GM19438 (cell line): ENCODE data around the gene ARSA.

Experiments
- ATAC-seq: cut with Tn5 transposase; IDR thresholded peaks from one replicate; pipeline ENCODE4 v1.9.1; 2021; ENCODE audit warnings: low read depth; ENCODE audit not compliant: unreplicated experiment

ARSA gene

DNA sequence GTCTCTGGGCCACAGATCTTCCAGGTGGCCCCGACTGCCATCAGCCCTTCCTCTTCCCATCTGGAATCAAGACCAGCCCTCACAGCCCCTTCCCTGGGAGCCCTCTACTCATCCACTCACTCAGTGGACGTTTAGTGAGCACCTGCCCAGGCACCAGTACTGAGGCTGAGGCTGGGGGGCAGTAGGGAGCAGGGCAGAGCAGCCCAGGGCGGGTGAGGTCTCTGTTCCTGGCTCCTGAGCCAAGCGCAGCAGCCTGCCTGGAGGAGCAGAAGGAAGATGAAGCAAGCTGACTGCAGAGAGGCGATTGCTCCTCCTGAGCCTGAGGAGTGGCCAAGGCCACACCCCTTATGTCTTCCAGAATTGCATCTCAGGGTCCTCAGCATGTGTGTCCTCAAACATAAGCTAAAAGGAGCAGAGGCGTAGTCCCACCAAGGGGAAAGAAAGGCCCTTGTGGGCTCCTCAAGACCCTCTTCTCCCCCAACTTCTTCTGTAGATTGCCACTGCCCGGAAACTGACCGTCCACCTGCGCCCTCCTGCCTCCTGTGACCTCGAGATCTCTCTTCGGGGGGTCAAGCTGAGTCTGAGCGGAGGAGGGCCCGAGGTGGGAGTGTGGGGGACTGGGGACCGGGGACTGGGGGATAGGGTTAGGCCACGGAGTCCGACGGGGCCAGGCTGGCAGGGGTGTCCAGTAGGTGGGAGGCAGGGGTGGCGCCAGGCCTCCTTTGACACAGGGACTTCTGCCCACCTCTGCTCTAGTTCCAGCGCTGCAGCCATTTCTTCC lies 21.6 kb downstream of the ARSA start:
- no peak for ATAC-seq

DNA sequence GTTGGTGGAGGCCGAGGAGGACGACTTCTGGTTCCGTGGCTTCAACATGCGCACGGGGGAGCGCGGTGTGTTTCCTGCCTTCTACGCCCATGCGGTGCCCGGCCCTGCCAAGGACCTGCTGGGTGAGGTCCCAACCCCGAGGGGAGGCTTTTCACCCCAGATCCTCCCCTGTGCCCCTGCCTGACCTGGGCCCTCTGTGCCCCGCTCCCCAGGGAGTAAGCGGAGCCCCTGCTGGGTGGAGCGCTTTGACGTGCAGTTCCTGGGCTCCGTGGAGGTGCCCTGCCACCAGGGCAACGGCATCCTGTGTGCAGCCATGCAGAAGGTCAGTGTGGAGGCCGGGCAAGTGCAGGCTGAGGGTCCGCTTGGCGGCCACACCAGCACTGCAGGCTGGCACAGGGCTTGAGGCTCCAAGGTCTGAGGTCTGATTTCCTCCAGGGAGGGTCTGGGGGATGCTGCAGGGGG lies 22.3 kb downstream of the ARSA start:
- no peak for ATAC-seq

DNA sequence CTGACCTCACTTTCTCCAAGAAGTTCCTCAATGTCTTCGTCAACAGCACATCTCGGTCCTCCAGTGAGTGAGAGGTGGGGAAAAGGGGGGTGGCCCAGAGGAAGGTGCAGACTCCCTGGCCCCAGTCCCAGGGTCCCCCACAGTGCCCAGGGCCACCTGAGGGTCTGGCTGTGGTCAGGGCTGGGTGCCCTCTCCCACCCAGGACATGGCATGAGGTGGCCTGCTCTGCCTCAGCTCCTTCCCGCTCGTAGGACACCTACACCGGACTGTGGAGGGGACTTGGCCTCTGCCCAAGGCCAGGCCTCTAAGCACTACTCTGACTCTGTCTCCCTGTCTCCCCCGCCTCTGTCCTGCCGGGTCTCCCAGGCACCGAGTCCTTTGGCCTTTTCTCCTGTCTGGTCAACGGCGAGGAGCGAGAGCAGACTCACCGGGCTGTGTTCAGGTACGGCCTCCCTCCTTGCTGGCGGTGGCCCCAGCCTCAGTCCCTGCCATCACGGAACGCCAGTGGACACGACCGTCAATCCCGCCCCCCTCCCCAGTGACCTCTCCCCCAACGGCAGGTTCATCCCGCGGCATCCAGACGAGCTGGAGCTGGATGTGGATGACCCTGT lies 22.8 kb downstream of the ARSA start:
- ATAC-seq = no peak

DNA sequence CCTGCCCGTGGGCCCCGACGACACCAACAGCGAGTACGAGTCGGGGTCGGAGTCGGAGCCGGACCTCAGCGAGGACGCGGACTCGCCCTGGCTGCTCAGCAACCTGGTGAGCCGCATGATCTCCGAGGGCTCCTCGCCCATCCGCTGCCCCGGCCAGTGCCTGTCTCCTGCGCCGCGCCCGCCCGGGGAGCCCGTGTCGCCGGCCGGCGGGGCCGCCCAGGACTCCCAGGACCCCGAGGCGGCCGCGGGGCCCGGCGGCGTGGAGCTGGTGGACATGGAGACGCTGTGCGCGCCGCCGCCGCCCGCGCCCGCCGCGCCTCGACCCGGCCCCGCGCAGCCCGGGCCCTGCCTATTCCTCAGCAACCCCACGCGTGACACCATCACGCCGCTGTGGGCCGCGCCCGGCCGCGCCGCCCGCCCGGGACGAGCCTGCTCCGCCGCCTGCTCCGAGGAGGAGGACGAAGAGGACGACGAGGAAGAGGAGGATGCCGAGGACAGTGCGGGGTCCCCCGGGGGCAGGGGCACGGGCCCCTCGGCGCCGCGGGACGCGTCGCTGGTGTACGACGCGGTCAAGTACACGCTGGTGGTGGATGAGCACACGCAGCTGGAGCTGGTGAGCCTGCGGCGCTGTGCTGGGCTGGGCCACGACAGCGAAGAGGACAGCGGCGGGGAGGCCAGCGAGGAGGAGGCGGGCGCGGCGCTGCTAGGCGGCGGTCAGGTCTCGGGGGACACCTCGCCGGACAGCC lies 23.5 kb downstream of the ARSA start:
- no peak for ATAC-seq

DNA sequence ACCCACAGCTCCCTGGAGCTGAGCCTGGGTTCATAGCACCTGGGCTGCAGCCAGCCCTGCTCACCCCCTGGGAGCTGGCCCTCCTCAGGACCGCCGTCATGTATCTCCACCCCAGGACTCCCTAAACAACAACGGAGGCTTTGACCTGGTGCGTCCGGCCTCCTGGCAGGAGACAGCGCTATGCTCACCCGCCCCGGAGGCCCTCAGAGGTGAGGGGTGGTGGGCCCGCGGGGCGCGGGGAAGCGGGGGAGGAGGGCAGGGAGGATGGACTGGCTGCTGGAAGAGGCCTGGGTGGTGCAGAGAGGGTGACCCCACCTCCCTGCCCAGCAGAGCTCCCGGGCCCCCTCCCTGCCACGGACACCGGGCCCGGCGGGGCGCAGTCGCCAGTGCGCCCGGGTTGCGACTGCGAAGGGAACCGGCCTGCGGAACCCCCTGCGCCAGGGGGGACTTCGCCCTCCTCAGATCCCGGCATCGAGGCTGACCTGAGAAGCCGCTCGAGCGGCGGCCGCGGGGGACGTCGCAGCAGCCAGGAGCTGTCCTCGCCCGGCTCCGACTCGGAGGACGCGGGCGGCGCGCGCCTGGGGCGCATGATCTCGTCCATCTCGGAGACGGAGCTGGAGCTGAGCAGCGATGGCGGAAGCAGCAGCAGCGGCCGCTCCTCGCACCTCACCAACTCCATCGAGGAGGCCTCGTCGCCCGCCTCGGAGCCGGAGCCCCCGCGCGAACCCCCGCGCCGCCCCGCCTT lies 24.3 kb downstream of the ARSA start:
- ATAC-seq = no peak

DNA sequence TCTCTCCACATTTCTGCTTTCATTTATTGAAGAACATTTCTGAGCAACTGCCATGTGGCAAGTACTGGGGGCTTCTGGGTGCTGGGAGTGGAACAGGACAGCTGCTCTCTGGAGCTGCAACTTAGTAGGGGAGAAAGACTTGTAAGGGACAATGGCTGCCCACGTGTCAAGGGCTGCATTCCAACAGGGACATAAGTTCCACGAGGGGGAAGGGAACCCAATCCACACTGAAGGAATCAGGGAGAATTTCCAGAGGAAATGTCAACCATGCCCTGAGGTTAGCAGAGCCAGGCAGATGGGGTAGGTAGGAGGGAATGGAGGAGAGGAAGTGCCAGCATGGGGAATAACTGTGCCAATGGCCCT lies 25.6 kb downstream of the ARSA start:
- ATAC-seq = no peak

DNA sequence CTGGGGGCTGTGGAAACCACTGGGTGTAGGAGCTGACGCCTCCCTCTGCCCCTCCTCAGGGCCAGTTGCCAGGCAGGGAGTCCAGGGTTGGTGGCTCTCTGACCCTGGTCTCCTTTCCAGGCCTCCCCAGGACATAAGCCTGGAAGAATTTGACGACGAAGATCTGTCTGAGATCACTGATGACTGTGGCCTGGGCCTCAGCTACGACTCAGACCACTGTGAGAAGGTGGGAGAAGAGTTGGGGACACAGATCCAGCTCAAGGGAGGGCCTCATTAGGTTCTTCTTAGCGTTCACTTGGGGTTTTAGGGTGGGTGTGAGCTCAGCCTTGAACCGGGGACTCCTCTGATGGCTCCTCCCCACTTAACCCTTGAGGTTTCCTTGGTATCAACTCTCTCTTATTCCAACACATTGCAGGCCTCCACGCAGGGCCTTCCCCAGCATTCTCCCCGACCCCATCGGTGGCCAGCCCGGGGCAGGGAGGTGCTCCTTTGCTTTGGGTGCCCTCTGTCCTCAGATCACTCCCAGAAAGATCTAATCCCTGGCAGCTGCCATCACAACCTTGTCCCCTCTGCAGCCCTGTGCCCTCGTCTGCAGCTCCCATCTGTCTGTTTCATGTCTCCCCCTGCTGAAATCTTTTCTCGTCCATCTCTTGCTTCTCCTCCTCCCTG lies 26.1 kb downstream of the ARSA start:
- ATAC-seq = no peak

DNA sequence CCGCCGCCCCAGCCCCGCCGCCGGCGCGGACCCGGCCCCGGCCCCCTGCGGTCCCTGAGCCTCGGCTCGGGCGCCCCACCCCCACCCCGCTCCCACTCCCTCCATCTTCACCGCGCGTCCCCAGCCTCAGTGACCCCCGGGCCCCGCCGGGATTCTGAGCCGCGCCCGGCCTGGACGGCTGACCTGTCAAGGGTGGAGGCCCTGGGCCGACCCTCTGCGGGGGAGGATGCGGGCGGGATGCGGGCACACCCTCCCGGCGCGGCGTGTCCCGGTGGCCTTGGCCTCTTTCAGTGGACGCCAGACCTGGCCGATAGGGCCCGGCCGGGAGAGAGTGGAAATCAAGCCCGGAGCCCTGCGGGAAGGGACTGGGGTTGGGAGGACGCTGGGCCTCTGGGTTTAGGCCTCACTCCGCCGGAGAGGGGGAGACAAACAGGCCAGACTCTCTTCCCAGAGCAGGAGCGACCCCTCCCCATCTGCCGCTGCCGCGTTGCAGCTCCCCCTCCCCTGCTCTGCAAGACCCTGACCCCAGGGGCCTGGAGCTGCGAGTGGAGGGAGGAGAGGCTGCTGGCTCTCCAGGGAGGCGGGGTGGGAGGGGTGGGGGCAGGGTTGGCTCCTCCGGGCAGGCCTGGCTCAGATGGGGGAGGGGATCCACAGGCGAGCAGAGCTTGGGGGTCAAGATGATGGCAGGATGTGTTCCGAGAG lies 26.8 kb downstream of the ARSA start:
- ATAC-seq = no peak

DNA sequence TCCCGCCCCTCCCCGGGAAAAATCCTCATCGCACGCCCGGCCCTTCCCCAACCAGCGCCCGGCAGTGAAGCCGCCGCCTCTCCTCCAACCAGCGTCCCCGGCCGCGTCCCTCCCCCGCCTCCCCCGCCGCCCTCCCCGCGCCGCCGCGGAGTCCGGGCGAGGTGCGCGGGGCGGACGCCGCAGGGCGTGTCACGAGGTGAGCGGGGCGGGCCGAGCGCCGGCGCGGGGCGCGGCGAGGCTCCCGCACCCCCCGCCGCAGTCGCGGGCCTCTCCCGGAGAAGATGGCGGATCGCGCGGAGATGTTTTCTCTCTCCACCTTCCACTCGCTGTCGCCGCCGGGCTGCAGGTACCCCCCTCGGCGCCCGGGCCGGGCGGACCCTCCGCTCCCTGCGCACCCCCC lies 27.4 kb downstream of the ARSA start, which contains the start of gene MAPK8IP2:
Gene MAPK8IP2, plus strand, starts transcription at position 256 of the 400 bp plus-strand sequence. Its CDS starts 26 bp downstream, at position 282.
- ATAC-seq = no peak

DNA sequence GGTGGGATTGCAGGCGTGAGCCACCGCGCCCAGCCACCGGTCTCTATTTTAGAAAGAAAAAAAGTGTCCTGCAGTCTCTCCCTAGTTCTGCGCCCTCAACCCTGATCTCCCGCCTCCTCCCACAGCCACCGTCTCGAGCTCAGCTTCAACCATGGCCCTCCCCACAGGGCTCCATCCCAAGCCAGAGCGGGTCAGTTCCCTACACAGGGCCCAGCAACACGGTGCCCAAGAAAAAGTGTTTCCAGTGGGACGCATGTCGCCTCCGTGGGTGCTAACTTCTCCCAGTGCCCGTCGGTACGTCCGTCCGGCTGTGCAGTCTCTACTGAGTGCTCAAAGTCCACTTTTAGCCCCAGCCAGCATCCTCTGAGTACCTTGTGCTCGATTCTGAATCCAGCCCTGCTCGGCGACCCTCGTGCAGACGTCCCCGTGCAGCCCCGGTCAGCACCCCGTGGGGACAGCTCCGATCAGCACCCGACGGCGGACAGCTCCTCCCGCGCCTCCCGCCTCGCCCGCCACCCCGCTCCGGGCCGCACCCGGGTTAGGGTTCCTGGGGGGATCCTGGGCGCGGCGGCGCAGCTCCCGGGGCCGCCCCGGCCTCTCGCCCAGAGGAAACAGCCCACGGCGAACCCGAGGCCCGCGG lies 28.0 kb downstream of the ARSA start:
- no peak for ATAC-seq

DNA sequence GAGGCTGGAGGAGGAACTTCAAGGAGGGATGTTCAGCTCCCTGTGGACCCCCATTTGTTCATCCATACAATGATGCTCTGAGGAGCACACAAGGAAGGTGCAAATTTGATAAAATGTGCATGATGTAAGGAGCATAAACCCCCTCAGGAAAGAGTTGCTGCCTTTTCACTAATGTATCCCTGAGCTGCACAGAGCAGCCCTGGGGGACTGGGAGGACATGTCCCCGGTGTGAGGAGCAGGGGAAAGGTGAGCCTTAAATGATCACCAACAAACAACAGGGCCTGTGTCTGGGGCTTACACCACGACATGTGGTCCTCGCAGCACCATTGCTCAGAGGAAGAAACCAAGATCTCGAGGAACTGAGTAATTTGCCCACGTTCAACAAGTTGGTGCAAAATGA lies 30.9 kb downstream of the ARSA start:
- ATAC-seq = no peak

DNA sequence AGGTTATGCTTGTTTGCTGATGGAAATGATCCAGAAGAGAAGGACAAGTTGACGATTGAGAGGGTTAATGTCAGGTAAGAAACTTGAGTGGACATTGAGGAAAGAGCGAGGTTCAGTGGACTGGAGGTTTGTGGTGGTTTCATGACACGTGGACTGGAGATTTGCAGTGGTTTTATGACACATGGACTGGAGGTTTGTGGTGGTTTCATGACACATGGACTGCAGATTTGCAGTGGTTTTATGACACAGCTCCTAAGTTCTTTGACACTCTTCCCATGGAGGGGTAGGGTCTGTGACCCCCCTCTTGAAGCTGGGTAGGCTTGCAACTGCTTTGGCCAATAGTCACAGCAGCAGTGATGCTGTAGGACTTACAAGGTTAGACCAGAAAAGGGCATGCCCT lies 32.8 kb downstream of the ARSA start:
- ATAC-seq = no peak

DNA sequence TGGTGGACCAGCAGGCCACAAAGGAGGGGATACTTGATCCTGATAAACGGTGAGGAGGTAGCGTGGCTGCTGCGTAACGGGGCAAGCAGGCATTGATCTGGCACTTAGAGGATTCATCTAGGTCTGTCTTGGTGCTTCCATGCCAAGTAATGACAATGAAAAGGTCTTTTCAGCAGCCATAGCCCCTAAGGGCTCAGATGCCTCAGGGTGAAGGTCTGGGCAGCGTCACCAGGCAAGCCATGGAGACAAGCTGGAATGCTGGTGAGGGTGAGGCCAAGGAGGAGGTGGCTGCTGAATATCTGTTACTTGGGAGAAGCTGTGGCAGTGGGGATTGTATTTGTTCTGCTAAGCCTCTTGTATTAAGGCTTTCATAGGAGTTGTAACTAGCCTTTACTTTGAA lies 40.5 kb downstream of the ARSA start:
- no peak for ATAC-seq

DNA sequence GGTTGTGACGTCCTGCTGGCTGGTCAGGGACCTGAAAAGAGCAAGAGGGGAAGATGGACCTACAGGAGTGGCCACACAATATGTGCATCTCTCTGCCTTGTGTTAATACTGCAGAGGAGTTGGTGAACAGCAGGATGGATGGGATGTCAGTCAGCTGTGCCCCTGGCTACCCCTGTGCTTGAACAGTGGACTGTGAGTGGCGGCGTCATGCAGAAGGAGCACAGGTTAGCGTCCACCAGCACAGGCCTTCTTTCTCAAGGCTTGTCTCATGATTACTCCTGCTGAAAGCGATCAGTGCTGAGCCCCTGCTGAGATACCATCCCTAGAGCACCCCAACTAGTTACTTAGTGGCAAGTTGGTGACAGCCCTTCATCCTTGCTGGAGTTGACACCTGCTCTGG lies 41.5 kb downstream of the ARSA start:
- no peak for ATAC-seq

DNA sequence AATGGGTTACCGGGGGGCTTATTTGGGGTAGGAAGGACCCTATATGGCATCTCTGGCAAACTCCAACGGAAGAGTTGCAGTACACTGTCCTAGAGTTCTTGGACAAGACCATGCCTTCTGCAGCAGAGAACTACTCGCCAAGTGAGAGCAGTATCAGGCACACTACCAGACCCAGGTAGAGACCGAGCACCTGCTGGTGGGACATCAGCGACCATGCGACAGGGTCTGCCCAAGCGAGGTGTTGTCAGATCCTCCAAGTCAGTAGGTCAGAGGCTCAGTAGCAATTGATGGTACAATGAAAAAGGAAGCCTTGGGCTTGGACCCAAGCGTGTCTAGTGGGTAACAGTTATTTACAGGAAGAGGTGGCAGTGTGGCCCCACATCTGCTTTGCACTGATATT lies 42.2 kb downstream of the ARSA start:
- ATAC-seq = no peak

DNA sequence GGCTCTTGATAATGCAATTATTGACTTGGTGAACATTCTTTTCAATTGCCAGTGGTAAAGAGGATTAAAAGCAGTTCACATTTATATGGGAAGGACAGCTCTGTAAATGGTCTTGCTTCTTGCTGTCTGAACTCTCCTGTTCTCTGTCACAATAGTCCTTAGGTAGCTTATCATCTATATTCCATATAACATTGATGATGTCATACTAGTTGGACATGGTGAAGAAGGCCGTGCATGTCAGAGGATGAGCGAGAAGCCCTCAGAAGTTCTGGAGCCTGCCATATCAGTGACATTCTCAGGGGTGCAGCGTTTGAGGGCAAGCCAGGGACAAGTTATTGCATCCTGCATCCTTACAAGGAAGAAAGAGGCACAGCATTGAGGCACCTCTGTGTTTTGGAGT lies 42.7 kb downstream of the ARSA start:
- no peak for ATAC-seq

DNA sequence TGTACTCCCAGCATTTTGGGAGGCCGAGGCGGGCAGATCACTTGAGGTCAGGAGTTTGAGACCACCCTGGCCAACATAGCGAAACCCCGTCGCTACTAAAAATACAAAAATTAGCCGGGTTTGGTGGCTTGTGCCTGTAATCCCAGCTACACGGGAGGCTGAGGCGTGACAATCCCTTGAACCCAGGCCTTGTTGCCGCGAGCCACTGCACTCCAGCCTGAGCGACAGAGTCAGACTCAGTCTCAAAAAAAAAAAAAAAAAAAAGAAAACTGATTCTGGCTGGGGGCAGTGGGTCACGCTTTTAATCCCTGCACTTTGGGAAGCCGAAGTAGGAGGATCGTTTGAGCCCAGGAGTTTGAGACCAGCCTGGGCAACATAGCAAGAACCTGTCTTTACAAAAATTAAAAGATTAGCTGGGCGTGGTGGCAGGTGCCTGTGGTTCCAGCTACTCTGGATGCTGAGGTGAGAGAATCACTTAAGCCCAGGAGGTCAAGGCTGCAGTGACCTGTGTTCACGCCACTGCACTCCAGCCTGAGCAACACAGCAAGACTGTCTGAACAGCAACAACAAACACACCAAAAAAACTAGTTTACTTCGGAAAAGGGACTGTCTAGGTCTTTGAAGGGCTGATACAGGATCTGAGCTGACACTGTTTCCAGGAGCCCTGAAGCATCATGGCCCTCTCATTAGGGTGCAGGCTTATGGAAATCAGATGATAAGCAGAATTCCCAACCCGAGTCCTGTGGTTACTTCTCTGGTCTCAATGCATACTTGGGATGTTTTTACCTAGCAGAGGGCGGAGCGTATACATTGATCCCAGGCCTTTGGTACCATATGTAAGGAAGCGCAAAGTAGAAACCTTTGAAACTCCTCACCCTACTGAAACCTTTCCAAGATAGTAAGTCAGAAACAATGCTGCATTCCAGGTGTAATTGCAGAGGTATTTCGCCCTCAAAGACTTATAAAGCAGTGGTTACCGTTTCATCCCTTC lies 43.6 kb downstream of the ARSA start:
- no peak for ATAC-seq

DNA sequence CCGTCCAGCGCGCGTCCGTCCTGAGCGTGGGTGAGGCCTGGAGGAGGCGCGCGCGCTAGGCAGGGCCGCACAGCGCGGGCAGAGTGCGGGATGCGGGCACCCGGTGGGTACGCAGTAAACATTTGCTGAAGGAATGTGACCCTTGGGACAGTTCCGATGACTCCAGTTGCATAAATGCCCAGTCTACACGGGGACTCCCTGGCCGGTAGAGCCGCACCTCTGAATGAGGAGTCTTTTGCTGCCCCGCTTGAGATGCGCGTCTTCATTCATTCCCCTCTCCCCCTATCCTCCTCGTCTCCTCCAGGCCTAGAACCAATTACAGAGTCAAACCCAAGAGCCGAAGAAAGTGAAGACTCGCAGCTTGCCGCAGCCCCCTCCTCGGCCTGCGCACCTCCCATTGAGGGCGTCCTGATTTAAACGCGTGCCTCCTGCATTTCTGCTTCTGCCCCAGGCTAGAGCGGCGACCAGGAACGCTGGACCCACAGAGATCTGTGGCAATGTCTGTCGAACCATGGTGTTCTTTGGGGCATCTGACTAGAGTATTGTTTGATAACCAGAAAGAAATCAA lies 44.6 kb downstream of the ARSA start:
- ATAC-seq = peak; percentile 17
